ENCODE measurements around the gene ARID1B. TPM values are rescaled to one million over a fixed set of nuclear protein-coding genes. Genes with fewer than 3 reads are reported as not detected.

The ARID1B gene
- total RNA-seq, 1 donor from 2014 or later = 75.4 TPM

DNA sequence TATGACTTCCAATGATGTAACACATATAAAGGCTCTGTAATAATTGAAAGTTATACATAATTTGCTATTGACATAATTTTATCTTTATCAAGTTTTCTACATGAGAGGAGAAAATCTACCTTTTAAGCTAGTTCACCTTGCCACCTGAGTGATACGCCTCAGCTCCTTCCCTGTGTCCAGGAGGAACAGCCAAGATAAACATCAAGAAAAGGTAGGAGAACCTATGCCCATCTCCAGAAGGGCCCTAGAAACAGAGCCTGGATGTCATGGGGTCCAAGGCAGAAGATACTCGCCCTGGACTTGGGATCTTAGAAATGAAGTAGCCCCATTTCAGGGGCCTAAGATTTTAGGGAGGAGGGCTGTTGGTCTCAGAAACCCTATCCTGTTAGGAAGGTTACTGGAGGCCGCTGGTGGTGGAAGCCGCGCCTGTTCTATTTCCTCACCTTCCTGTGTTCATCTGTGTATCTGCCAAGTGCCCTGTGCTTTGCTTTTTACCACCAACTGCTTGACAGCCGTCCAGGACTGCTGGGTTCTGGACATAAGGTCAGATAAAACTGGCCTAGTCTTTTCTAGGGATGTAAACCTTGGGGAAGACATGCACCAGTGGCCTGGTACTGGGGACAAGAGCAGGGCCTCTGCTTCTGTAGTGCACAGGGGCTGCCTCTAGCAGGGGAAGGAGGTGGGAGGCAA is 178.5 kb downstream of the ARID1B start:
- no peak overlapping the region for H2AFZ ChIP-seq (ENCODE audit: low read depth, low read length)
- no peak for DNase-seq (ENCODE audit: low read depth)
- H3K4me2 ChIP-seq (ENCODE audit: low read length) = no peak overlapping the region
- peaks cover 2% of the 10 kb centered on the region for H3K36me3 Mint-ChIP-seq (ENCODE audit: low read depth, unreplicated experiment)
- H3K9me3 Mint-ChIP-seq (ENCODE audit: unreplicated experiment) = no peaks in the 10 kb centered on the region
- FAIRE-seq = no peak
- H4K20me1 ChIP-seq (ENCODE audit: insufficient read depth, low read length) = peaks cover 15% of the 10 kb centered on the region
- no peak overlapping the region for H3K4me3 Mint-ChIP-seq (ENCODE audit: unreplicated experiment)
- H3K4me1 ChIP-seq (ENCODE audit: insufficient read depth, low read length) = peaks cover 29% of the 10 kb centered on the region
- no peaks in the 10 kb centered on the region for H3K27me3 ChIP-seq (ENCODE audit: insufficient read depth, low read length)
- H3K9ac ChIP-seq (ENCODE audit: low read length) = no peak overlapping the region
- H3K36me3 ChIP-seq (ENCODE audit: insufficient read depth, low read length) = no peaks in the 10 kb centered on the region
- no peaks in the 10 kb centered on the region for H3K9me3 ChIP-seq (ENCODE audit: insufficient read depth, low read depth, low read length)
- no peak overlapping the region for H3K27ac Mint-ChIP-seq (ENCODE audit: unreplicated experiment)
- no peak for TF ChIP-seq EZH2 (IDR thresholded peaks at IDR 0.05; ENCODE audit: insufficient read depth, low read length)
- TF ChIP-seq, protein P1, sequence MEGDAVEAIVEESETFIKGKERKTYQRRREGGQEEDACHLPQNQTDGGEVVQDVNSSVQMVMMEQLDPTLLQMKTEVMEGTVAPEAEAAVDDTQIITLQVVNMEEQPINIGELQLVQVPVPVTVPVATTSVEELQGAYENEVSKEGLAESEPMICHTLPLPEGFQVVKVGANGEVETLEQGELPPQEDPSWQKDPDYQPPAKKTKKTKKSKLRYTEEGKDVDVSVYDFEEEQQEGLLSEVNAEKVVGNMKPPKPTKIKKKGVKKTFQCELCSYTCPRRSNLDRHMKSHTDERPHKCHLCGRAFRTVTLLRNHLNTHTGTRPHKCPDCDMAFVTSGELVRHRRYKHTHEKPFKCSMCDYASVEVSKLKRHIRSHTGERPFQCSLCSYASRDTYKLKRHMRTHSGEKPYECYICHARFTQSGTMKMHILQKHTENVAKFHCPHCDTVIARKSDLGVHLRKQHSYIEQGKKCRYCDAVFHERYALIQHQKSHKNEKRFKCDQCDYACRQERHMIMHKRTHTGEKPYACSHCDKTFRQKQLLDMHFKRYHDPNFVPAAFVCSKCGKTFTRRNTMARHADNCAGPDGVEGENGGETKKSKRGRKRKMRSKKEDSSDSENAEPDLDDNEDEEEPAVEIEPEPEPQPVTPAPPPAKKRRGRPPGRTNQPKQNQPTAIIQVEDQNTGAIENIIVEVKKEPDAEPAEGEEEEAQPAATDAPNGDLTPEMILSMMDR (IDR thresholded peaks at IDR 0.05; ENCODE audit: insufficient read depth, low read depth, low read length) = no peak
- no peak overlapping the region for H3K4me3 ChIP-seq (ENCODE audit: insufficient read depth, low read depth, low read length)
- no peaks in the 10 kb centered on the region for H3K27me3 Mint-ChIP-seq (ENCODE audit: low read depth, unreplicated experiment)
- H3K79me2 ChIP-seq (ENCODE audit: insufficient read depth, low read length) = peaks cover 92% of the 10 kb centered on the region
- H3K27ac ChIP-seq (ENCODE audit: low read depth, low read length) = no peak overlapping the region
- H3K4me1 Mint-ChIP-seq (ENCODE audit: low read depth, unreplicated experiment) = peaks cover 40% of the 10 kb centered on the region

DNA sequence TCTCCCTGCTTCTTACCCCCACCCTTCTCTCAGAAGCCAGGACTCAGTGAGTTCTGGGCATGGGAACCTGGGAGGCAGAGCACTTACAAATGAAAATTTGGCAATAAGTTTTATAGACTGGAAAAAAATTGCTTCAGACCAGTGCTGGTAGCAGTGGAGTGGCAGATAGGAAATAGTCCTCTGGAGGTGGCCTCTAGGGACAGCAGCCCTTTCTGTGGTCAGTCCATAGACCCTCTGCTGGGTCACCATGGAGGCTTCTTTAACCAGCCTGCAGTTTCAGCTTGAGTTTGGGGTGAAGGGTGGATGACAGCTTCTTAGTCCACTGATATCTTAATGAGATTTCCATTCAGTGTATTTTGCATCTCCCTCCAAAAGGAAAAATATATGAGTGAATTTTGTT is 179.1 kb downstream of the ARID1B start:
- peaks cover 2% of the 10 kb centered on the region for H3K36me3 Mint-ChIP-seq (ENCODE audit: low read depth, unreplicated experiment)
- H3K9me3 ChIP-seq (ENCODE audit: insufficient read depth, low read depth, low read length) = no peaks in the 10 kb centered on the region
- no peak for FAIRE-seq
- peaks cover 29% of the 10 kb centered on the region for H3K4me1 ChIP-seq (ENCODE audit: insufficient read depth, low read length)
- H3K27ac Mint-ChIP-seq (ENCODE audit: unreplicated experiment) = no peak overlapping the region
- no peak overlapping the region for H2AFZ ChIP-seq (ENCODE audit: low read depth, low read length)
- DNase-seq (ENCODE audit: low read depth) = no peak
- H3K9me3 Mint-ChIP-seq (ENCODE audit: unreplicated experiment) = no peaks in the 10 kb centered on the region
- H3K4me3 ChIP-seq (ENCODE audit: insufficient read depth, low read depth, low read length) = no peak overlapping the region
- H3K79me2 ChIP-seq (ENCODE audit: insufficient read depth, low read length) = peaks cover 92% of the 10 kb centered on the region
- H3K27me3 Mint-ChIP-seq (ENCODE audit: low read depth, unreplicated experiment) = no peaks in the 10 kb centered on the region
- H3K27me3 ChIP-seq (ENCODE audit: insufficient read depth, low read length) = no peaks in the 10 kb centered on the region
- TF ChIP-seq EZH2 (IDR thresholded peaks at IDR 0.05; ENCODE audit: insufficient read depth, low read length) = no peak
- TF ChIP-seq, protein P1 (IDR thresholded peaks at IDR 0.05; ENCODE audit: insufficient read depth, low read depth, low read length) = no peak
- H3K4me3 Mint-ChIP-seq (ENCODE audit: unreplicated experiment) = no peak overlapping the region
- peaks cover 20% of the 10 kb centered on the region for H4K20me1 ChIP-seq (ENCODE audit: insufficient read depth, low read length)
- peaks cover 37% of the 10 kb centered on the region for H3K4me1 Mint-ChIP-seq (ENCODE audit: low read depth, unreplicated experiment)
- H3K4me2 ChIP-seq (ENCODE audit: low read length) = no peak overlapping the region
- H3K36me3 ChIP-seq (ENCODE audit: insufficient read depth, low read length) = no peaks in the 10 kb centered on the region
- no peak overlapping the region for H3K27ac ChIP-seq (ENCODE audit: low read depth, low read length)
- no peak overlapping the region for H3K9ac ChIP-seq (ENCODE audit: low read length)

DNA sequence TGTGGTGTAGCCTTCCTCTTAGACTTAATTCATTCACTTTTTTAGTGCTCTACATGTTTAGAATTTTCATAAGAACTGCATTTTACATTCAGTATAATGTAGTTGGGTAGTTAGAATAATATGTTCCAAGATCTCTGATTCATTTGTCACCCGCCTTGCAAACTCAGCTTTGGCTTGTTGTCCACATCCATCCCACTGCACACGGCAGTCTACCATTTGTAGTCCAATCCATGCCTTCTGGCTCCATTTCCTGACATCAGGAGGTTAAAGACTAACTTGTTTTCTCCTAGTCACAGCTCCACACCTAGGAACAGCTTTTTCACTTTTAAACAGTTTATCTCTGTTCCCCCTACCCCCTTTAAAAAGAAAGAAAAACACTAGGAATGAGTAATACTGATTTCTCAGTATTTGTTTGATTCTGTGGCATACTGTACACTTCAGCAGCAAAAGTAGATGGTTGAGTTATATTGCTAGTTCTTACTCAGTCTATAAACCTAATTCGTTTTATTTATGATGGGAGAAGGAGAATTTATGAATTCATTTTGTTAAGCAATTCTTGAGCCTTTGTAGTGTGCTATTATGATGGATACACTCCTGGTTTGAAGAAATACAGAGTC is 180.9 kb downstream of the ARID1B start:
- Mint-ChIP-seq H3K4me3 (ENCODE audit: unreplicated experiment) (no peak overlapping the region), H3K9me3 (ENCODE audit: unreplicated experiment) (no peaks in the 10 kb centered on the region), H3K4me1 (ENCODE audit: low read depth, unreplicated experiment) (peaks cover 26% of the 10 kb centered on the region), H3K36me3 (ENCODE audit: low read depth, unreplicated experiment) (peaks cover 2% of the 10 kb centered on the region), H3K27me3 (ENCODE audit: low read depth, unreplicated experiment) (no peaks in the 10 kb centered on the region), H3K27ac (ENCODE audit: unreplicated experiment) (no peak overlapping the region)
- FAIRE-seq = no peak
- H3K9ac ChIP-seq (ENCODE audit: low read length) = no peak overlapping the region
- DNase-seq (ENCODE audit: low read depth) = no peak
- H3K4me2 ChIP-seq (ENCODE audit: low read length) = peak overlapping the region; percentile 56
- H4K20me1 ChIP-seq (ENCODE audit: insufficient read depth, low read length) = peaks cover 20% of the 10 kb centered on the region
- no peak overlapping the region for H3K27ac ChIP-seq (ENCODE audit: low read depth, low read length)
- no peaks in the 10 kb centered on the region for H3K36me3 ChIP-seq (ENCODE audit: insufficient read depth, low read length)
- H2AFZ ChIP-seq (ENCODE audit: low read depth, low read length) = no peak overlapping the region
- H3K4me1 ChIP-seq (ENCODE audit: insufficient read depth, low read length) = peaks cover 20% of the 10 kb centered on the region
- H3K79me2 ChIP-seq (ENCODE audit: insufficient read depth, low read length) = peaks cover 89% of the 10 kb centered on the region
- no peaks in the 10 kb centered on the region for H3K9me3 ChIP-seq (ENCODE audit: insufficient read depth, low read depth, low read length)
- no peak overlapping the region for H3K4me3 ChIP-seq (ENCODE audit: insufficient read depth, low read depth, low read length)
- no peaks in the 10 kb centered on the region for H3K27me3 ChIP-seq (ENCODE audit: insufficient read depth, low read length)
- no peak for TF ChIP-seq EZH2 (IDR thresholded peaks at IDR 0.05; ENCODE audit: insufficient read depth, low read length)
- TF ChIP-seq, protein P1 (IDR thresholded peaks at IDR 0.05; ENCODE audit: insufficient read depth, low read depth, low read length) = no peak

All from astrocyte (in vitro differentiated cells and primary cell).